AG10803 (cell line): Measurements from ENCODE around the gene NEGR1.

Source experiments
- DNase-seq: peaks from one replicate; pipeline ENCODE4 v3.0.0; 2010; ENCODE audit warnings: low read depth
- H3K4me3 ChIP-seq: 2 replicates; pipeline ENCODE4 v1.5.1; 2011; ENCODE audit warnings: mild to moderate bottlenecking, low read length, control low read depth
- CTCF ChIP-seq: conservative IDR thresholded peaks from 2 replicates; pipeline ENCODE4 v1.5.1; 2011; ENCODE audit warnings: mild to moderate bottlenecking, low read length, control low read depth, inconsistent platforms

NEGR1 gene

GRCh38 chr1:71831646-71832045, 450.7 kb downstream of the NEGR1 start:
- DNase-seq = no peak
- H3K4me3 ChIP-seq = no peak overlapping the region
- TF ChIP-seq CTCF = no peak

DNA sequence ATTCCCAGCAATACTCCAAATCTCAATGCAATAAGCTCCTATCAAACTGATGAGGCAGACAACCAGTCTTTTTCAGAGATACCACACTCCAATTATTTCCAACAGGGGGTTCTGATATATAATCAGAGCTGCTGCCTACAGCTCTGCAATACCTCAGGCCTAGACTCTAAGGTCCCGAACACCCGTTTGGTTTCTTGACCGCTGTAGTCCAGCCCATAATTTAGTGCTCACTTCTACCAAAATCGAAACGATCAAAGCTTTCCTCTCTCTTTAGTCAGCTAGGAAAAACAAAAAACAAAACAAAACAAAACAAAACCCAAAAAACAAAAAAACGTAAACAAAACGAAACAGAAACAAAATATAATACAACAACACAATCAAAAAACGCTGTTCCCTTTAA, 453.0 kb downstream of the NEGR1 start:
- no peak for TF ChIP-seq CTCF

DNA sequence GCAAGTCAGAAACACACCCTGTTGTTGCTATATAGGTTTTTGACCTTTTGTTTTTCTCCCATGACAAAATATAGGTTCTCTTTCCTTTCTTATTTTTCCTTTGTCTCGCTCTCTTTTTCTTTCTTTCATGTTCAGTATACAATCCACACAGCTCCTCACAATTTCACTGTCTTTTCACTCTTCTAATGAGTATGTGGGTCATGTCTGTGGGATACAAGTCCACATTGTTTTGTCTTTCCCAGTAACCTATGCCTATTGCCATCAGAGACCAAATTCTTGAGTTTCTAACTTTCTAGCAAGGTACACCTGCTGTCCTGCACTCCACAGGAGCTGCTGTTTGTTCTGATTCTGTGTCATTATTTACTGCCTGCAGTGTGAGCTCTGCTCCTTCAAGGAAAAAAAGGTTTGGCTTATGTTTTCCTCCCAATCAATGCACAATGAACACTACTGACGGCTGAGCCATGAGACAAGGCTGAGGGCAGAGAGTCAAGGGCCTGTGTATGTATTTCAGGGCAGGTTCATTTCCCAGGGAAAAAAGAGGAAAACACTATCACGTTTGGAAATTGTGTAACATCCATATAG, 453.8 kb downstream of the NEGR1 start:
- no peak for TF ChIP-seq CTCF
- H3K4me3 ChIP-seq = no peak overlapping the region
- no peak for DNase-seq

More for the DNA sequence above, 453.0 kb downstream of the NEGR1 start:
- no peak overlapping the region for H3K4me3 ChIP-seq
- no peak for DNase-seq

DNA sequence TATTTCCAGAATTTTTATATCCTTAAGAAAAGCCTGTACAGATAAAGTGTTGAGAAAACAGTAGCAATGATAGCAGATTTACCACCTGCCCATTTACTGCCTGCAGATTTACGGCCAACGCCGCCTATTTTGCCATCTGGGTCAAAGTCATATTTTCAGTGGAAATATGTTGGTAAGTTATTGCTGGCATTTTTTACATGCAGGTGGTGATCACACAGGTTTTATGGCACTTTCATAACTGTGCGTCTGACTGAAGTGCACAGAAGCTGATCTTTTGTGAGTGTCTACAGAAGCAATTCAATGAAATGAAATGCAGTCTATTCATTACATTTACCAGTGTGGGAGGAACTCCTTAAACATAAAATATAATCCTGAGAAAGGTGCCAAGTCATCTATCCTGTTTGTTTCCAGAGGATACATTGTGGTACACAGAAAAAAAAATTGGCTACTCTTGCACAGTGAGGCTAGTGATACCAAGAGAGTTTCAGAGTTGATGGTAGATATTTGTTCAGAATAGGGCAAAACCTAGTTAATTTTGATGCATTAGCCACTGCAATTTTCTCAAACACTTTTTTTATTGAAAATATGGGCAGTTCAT, 458.5 kb downstream of the NEGR1 start:
- no peak for DNase-seq
- no peak overlapping the region for H3K4me3 ChIP-seq
- no peak for TF ChIP-seq CTCF

DNA sequence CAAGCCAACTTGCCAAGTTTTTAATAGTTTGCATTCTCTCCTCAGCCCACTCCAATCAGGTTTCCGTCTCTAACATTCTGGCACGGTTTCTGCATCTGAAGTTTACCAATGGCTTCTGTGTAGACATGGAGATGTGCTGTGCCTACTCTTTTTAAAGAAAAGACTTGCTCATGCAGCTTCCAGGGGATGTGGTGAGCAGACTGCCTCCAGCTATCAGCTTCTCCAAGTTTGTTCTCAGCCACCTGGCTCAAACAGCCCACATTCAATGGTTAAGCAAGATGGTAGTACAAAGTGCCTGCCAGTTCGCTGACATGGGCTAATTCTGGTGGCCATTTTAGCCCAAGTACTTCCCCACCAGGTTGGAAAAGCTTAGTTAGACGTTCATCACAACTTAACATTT, 465.3 kb downstream of the NEGR1 start:
- H3K4me3 ChIP-seq = no peak overlapping the region
- no peak for TF ChIP-seq CTCF
- no peak for DNase-seq

DNA sequence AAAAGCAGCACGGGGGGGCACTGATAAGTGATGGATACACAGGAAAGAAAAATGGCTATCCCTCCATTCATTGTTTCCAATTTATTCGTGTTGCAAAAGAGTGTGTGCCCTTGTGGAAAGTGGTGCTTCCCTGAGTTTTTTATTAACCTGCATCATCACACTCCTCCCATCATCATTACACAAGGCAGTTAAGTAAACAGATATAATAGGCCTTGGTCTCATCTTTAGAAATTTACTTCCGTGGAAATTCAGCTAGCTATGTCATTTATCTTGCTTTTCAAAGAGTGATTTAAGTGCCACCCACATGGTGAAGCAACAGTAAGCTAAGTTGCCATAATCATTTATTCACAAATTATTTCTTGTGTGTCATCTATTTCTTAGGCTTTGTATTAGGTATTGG, 473.3 kb downstream of the NEGR1 start:
- no peak overlapping the region for H3K4me3 ChIP-seq
- TF ChIP-seq CTCF = no peak
- DNase-seq = no peak

DNA sequence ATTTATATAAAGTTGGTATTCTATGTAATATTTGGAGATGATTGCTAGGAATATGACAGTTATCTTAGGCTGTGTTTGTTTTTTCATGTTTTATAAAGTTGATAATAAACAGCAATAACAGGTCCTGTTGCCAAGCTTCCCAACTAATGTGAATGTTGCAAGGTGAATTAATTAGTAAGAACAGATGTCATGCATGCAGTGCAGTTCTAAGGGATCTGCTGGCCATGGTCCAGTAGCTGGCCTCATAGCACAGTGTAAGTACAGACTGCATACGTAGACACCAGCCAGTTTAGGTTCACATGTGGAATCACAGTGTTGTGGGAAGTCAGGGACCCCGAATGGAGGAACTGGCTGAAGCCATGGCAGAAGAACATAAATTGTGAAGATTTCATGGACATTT, 478.2 kb downstream of the NEGR1 start:
- no peak overlapping the region for H3K4me3 ChIP-seq
- DNase-seq = no peak
- no peak for TF ChIP-seq CTCF
